Measurements from ENCODE around the gene HEPN1.

Gene HEPN1

GRCh38 chr11:124877910-124878758 is 40.9 kb upstream of the HEPN1 start:
- peak overlapping the region; percentile 68 for H3K27ac Mint-ChIP-seq (ENCODE audit: low read depth)
- DNase-seq (ENCODE audit: low spot score in 2 of 2) (no peak), ATAC-seq (replicated peaks; ENCODE audit: extremely low read depth, poor library complexity, severe bottlenecking) (no peak)
- no peaks in the 10 kb centered on the region for H3K9me3 Mint-ChIP-seq
- H3K4me1 Mint-ChIP-seq, result peaks cover 27% of the 10 kb centered on the region
- peaks cover 6% of the 10 kb centered on the region for H3K36me3 Mint-ChIP-seq (ENCODE audit: insufficient read depth)
- peak overlapping the region; percentile 78 for H3K4me3 Mint-ChIP-seq
- peaks cover 16% of the 10 kb centered on the region for H3K27me3 Mint-ChIP-seq

GRCh38 chr11:124878759-124879492 is 40.1 kb upstream of the HEPN1 start:
- H3K9me3 Mint-ChIP-seq, result no peaks in the 10 kb centered on the region
- peaks cover 6% of the 10 kb centered on the region for H3K36me3 Mint-ChIP-seq (ENCODE audit: insufficient read depth)
- DNase-seq (ENCODE audit: low spot score in 2 of 2), result no peak
- no peak overlapping the region for H3K27ac Mint-ChIP-seq (ENCODE audit: low read depth)
- no peak overlapping the region for H3K4me3 Mint-ChIP-seq
- ATAC-seq (replicated peaks; ENCODE audit: extremely low read depth, poor library complexity, severe bottlenecking), result no peak
- peaks cover 27% of the 10 kb centered on the region for H3K4me1 Mint-ChIP-seq
- H3K27me3 Mint-ChIP-seq, result peaks cover 9% of the 10 kb centered on the region

- H3K36me3 Mint-ChIP-seq (ENCODE audit: insufficient read depth), result peaks cover 4% of the 10 kb centered on the region
- peaks cover 27% of the 10 kb centered on the region for H3K4me1 Mint-ChIP-seq
- peaks cover 9% of the 10 kb centered on the region for H3K27me3 Mint-ChIP-seq
- H3K27ac Mint-ChIP-seq (ENCODE audit: low read depth), result no peak overlapping the region
- ATAC-seq (replicated peaks; ENCODE audit: extremely low read depth, poor library complexity, severe bottlenecking) (no peak), DNase-seq (ENCODE audit: low spot score in 2 of 2) (no peak)
- H3K9me3 Mint-ChIP-seq, result no peaks in the 10 kb centered on the region
- no peak overlapping the region for H3K4me3 Mint-ChIP-seq
Measured at GRCh38 chr11:124879493-124880289, 39.4 kb upstream of the HEPN1 start.

- peaks cover 27% of the 10 kb centered on the region for H3K4me1 Mint-ChIP-seq
- no peak for DNase-seq (ENCODE audit: low spot score in 2 of 2)
- no peak overlapping the region for H3K27ac Mint-ChIP-seq (ENCODE audit: low read depth)
- no peaks in the 10 kb centered on the region for H3K9me3 Mint-ChIP-seq
- ATAC-seq (replicated peaks; ENCODE audit: extremely low read depth, poor library complexity, severe bottlenecking), result no peak
- H3K4me3 Mint-ChIP-seq, result no peak overlapping the region
- peaks cover 5% of the 10 kb centered on the region for H3K36me3 Mint-ChIP-seq (ENCODE audit: insufficient read depth)
- peaks cover 13% of the 10 kb centered on the region for H3K27me3 Mint-ChIP-seq
Measured at GRCh38 chr11:124880290-124880611, 38.8 kb upstream of the HEPN1 start.

GRCh38 chr11:124880958-124881357 is 38.1 kb upstream of the HEPN1 start:
- H3K4me3 Mint-ChIP-seq, result no peak overlapping the region
- no peak overlapping the region for H3K27ac Mint-ChIP-seq (ENCODE audit: low read depth)
- H3K36me3 Mint-ChIP-seq (ENCODE audit: insufficient read depth), result peaks cover 7% of the 10 kb centered on the region
- DNase-seq (ENCODE audit: low spot score in 2 of 2) (no peak), ATAC-seq (replicated peaks; ENCODE audit: extremely low read depth, poor library complexity, severe bottlenecking) (no peak)
- peaks cover 27% of the 10 kb centered on the region for H3K4me1 Mint-ChIP-seq
- peaks cover 20% of the 10 kb centered on the region for H3K27me3 Mint-ChIP-seq
- H3K9me3 Mint-ChIP-seq, result no peaks in the 10 kb centered on the region

GRCh38 chr11:124882339-124883071 is 36.5 kb upstream of the HEPN1 start:
- H3K4me3 Mint-ChIP-seq, result no peak overlapping the region
- H3K9me3 Mint-ChIP-seq, result no peaks in the 10 kb centered on the region
- DNase-seq (ENCODE audit: low spot score in 2 of 2) (no peak), ATAC-seq (replicated peaks; ENCODE audit: extremely low read depth, poor library complexity, severe bottlenecking) (no peak)
- peaks cover 35% of the 10 kb centered on the region for H3K27me3 Mint-ChIP-seq
- peaks cover 16% of the 10 kb centered on the region for H3K4me1 Mint-ChIP-seq
- no peak overlapping the region for H3K27ac Mint-ChIP-seq (ENCODE audit: low read depth)
- H3K36me3 Mint-ChIP-seq (ENCODE audit: insufficient read depth), result peaks cover 3% of the 10 kb centered on the region

- no peaks in the 10 kb centered on the region for H3K9me3 Mint-ChIP-seq
Measured at GRCh38 chr11:124884340-124884739, 34.7 kb upstream of the HEPN1 start.

GRCh38 chr11:124884869-124885479 is 34.1 kb upstream of the HEPN1 start:
- peaks cover 3% of the 10 kb centered on the region for H3K36me3 Mint-ChIP-seq (ENCODE audit: insufficient read depth)
- DNase-seq (ENCODE audit: low spot score in 2 of 2), result no peak
- peaks cover 8% of the 10 kb centered on the region for H3K4me1 Mint-ChIP-seq
- no peak overlapping the region for H3K27ac Mint-ChIP-seq (ENCODE audit: low read depth)
- H3K9me3 Mint-ChIP-seq, result no peaks in the 10 kb centered on the region
- ATAC-seq (replicated peaks; ENCODE audit: extremely low read depth, poor library complexity, severe bottlenecking), result no peak
- no peak overlapping the region for H3K4me3 Mint-ChIP-seq
- H3K27me3 Mint-ChIP-seq, result peaks cover 46% of the 10 kb centered on the region

More at GRCh38 chr11:124884340-124884739, 34.7 kb upstream of the HEPN1 start:
- Mint-ChIP-seq H3K36me3 (ENCODE audit: insufficient read depth) (peaks cover 3% of the 10 kb centered on the region), H3K27me3 (peaks cover 46% of the 10 kb centered on the region), H3K4me1 (peaks cover 8% of the 10 kb centered on the region), H3K4me3 (no peak overlapping the region), H3K27ac (ENCODE audit: low read depth) (no peak overlapping the region)
- ATAC-seq (replicated peaks; ENCODE audit: extremely low read depth, poor library complexity, severe bottlenecking) (no peak), DNase-seq (ENCODE audit: low spot score in 2 of 2) (no peak)

GRCh38 chr11:124886476-124886875 is 32.6 kb upstream of the HEPN1 start:
- no peak for ATAC-seq (replicated peaks; ENCODE audit: extremely low read depth, poor library complexity, severe bottlenecking)

GRCh38 chr11:124886978-124887666 is 31.9 kb upstream of the HEPN1 start:
- DNase-seq (ENCODE audit: low spot score in 2 of 2) (no peak), ATAC-seq (replicated peaks; ENCODE audit: extremely low read depth, poor library complexity, severe bottlenecking) (no peak)
- Mint-ChIP-seq H3K4me1 (no peaks in the 10 kb centered on the region), H3K27ac (ENCODE audit: low read depth) (no peak overlapping the region), H3K4me3 (no peak overlapping the region), H3K27me3 (peaks cover 46% of the 10 kb centered on the region), H3K36me3 (ENCODE audit: insufficient read depth) (peaks cover 3% of the 10 kb centered on the region), H3K9me3 (no peaks in the 10 kb centered on the region)

More at GRCh38 chr11:124886476-124886875, 32.6 kb upstream of the HEPN1 start:
- H3K4me3 Mint-ChIP-seq, result no peak overlapping the region
- no peaks in the 10 kb centered on the region for H3K4me1 Mint-ChIP-seq
- H3K27ac Mint-ChIP-seq (ENCODE audit: low read depth), result no peak overlapping the region
- H3K9me3 Mint-ChIP-seq, result no peaks in the 10 kb centered on the region
- DNase-seq (ENCODE audit: low spot score in 2 of 2), result no peak
- peaks cover 46% of the 10 kb centered on the region for H3K27me3 Mint-ChIP-seq
- H3K36me3 Mint-ChIP-seq (ENCODE audit: insufficient read depth), result peaks cover 3% of the 10 kb centered on the region

GRCh38 chr11:124887667-124888013 is 31.4 kb upstream of the HEPN1 start:
- H3K36me3 Mint-ChIP-seq (ENCODE audit: insufficient read depth), result peaks cover 3% of the 10 kb centered on the region
- H3K9me3 Mint-ChIP-seq, result no peaks in the 10 kb centered on the region
- H3K27me3 Mint-ChIP-seq, result peaks cover 49% of the 10 kb centered on the region
- no peak for ATAC-seq (replicated peaks; ENCODE audit: extremely low read depth, poor library complexity, severe bottlenecking)
- no peak overlapping the region for H3K27ac Mint-ChIP-seq (ENCODE audit: low read depth)
- DNase-seq (ENCODE audit: low spot score in 2 of 2), result no peak
- no peak overlapping the region for H3K4me3 Mint-ChIP-seq
- no peaks in the 10 kb centered on the region for H3K4me1 Mint-ChIP-seq
